Thoracic aorta (tissue), 2 donors: ENCODE results near the gene RAB5A. TPM values are rescaled to one million over a fixed set of nuclear protein-coding genes. Genes with fewer than 3 reads are reported as not detected.

Experiments
- ATAC-seq: fragments of 150-250 bp; one replicate; pipeline ENCODE4 v1.8.0; 2017; ENCODE audit warnings: low read depth; ENCODE audit not compliant: insufficient number of reproducible peaks, low FRiP score
- DNase-seq: peaks from one replicate; pipeline ENCODE4 v3.0.0-alpha.2; 2020; ENCODE audit warnings: low spot score
- H3K27ac ChIP-seq, 2 donors: fragments of 200-600 bp; sonication (generic); 1 replicate in 1 of 2; 2 replicates in 1 of 2; pipeline ENCODE4 v1.5.1; 2016; ENCODE audit warnings: mild to moderate bottlenecking in 2 of 2, moderate library complexity in 2 of 2
- H3K27me3 ChIP-seq: fragments of 200-600 bp; sonication (generic); replicated peaks from 2 replicates; pipeline ENCODE4 v1.6.0; 2016; ENCODE audit warnings: mild to moderate bottlenecking; ENCODE audit not compliant: insufficient read depth
- H3K36me3 ChIP-seq: fragments of 200-600 bp; sonication (generic); one replicate; pipeline ENCODE4 v1.5.1; 2016
- H3K4me1 ChIP-seq, 2 donors: fragments of 200-600 bp; sonication (generic); 1 replicate in 1 of 2; 2 replicates in 1 of 2; pipeline versions ENCODE4 v1.5.1 to v1.6.0; 2016; ENCODE audit warnings: low read depth in 2 of 2, mild to moderate bottlenecking in 1 of 2; ENCODE audit not compliant: control insufficient read depth in 1 of 2
- H3K4me3 ChIP-seq: fragments of 200-600 bp; sonication (generic); 2 replicates; pipeline ENCODE4 v1.5.1; 2016; ENCODE audit warnings: mild to moderate bottlenecking
- H3K9me3 ChIP-seq: fragments of 200-600 bp; sonication (generic); 2 replicates; pipeline ENCODE4 v1.5.1; 2016
- CTCF ChIP-seq: fragments of 200-600 bp; sonication (generic); IDR thresholded peaks from one replicate; pipeline ENCODE4 v1.5.1; 2019; ENCODE audit warnings: antibody characterized with exemption
- total RNA-seq, 2 donors: library from RNA; depleted of rRNA; stranded (reverse); fragments of >200 nt; gene quantifications; one replicate each; pipeline versions ENCODE4 v1.1.0 to v1.2.3, GENCODE V29; 2016

RAB5A gene
- total RNA-seq, 2 donors from 2014 or later = 86.0 to 86.8 TPM

- H3K9me3 ChIP-seq = no peaks in the 10 kb centered on the region
- no peak for TF ChIP-seq CTCF
- H3K36me3 ChIP-seq = no peaks in the 10 kb centered on the region
- ATAC-seq = no peak
- no peaks in the 10 kb centered on the region for H3K4me1 ChIP-seq
- H3K4me3 ChIP-seq = no peak overlapping the region
- no peak for DNase-seq
- no peak overlapping the region for H3K27ac ChIP-seq
- no peaks in the 10 kb centered on the region for H3K27me3 ChIP-seq
Measured at GRCh38 chr3:19938295-19938627, 8.6 kb upstream of the RAB5A start.

GRCh38 chr3:19940643-19941042 lies 6.3 kb upstream of the RAB5A start:
- Histone ChIP-seq H3K4me1 (no peaks in the 10 kb centered on the region), H3K4me3 (no peak overlapping the region), H3K9me3 (no peaks in the 10 kb centered on the region), H3K27me3 (no peaks in the 10 kb centered on the region), H3K27ac (no peak overlapping the region), H3K36me3 (no peaks in the 10 kb centered on the region)
- TF ChIP-seq CTCF = no peak
- DNase-seq = no peak
- no peak for ATAC-seq

GRCh38 chr3:19945534-19945933 lies 1.4 kb upstream of the RAB5A start:
- ATAC-seq = no peak
- Histone ChIP-seq H3K27ac (no peak overlapping the region), H3K36me3 (no peaks in the 10 kb centered on the region), H3K4me1 (peaks cover 14 to 31% of the 10 kb centered on the region in 2 donors), H3K9me3 (no peaks in the 10 kb centered on the region), H3K4me3 (peak overlapping the region; percentile 84), H3K27me3 (no peaks in the 10 kb centered on the region)
- DNase-seq = no peak
- TF ChIP-seq CTCF = no peak

GRCh38 chr3:19945969-19946831 lies 697 bp upstream of the RAB5A start:
- ATAC-seq = no peak
- Histone ChIP-seq H3K4me1 (peaks cover 14 to 37% of the 10 kb centered on the region in 2 donors), H3K9me3 (no peaks in the 10 kb centered on the region), H3K36me3 (no peaks in the 10 kb centered on the region), H3K4me3 (peak overlapping the region; percentile 84), H3K27ac (peak overlapping the region; percentile 96), H3K27me3 (no peaks in the 10 kb centered on the region)
- no peak for TF ChIP-seq CTCF
- peak; percentile 2 for DNase-seq

GRCh38 chr3:19947549-19948225 lies 790 bp downstream of the RAB5A start:
- H3K4me1 ChIP-seq = peaks cover 20 to 48% of the 10 kb centered on the region in 2 donors

More at GRCh38 chr3:19947549-19948225, 790 bp downstream of the RAB5A start:
- no peak for TF ChIP-seq CTCF
- Histone ChIP-seq H3K27me3 (no peaks in the 10 kb centered on the region), H3K4me3 (peak overlapping the region; percentile 84), H3K36me3 (no peaks in the 10 kb centered on the region), H3K9me3 (no peaks in the 10 kb centered on the region), H3K27ac (peak overlapping the region; percentile 96)
- peak; percentile 47 for ATAC-seq
- DNase-seq = peak; percentile 28
